ENCODE data around the gene MUC5B.
"Not testable (repeated sequence)": the region's sequence is repeated elsewhere in the genome, so short reads cannot be mapped to it uniquely, and the experiment has no call there.

The MUC5B gene

GRCh38 chr11:1202776-1203504 lies 19.9 kb upstream of the MUC5B start:
- DNase-seq: peak; percentile 51 to 66

- DNase-seq: no peak
These were observed 19.2 kb upstream of the MUC5B start for GRCh38 chr11:1203505-1204271.

- DNase-seq: no peak
These were observed 18.3 kb upstream of the MUC5B start for GRCh38 chr11:1204381-1205101.

GRCh38 chr11:1205121-1205986 lies 17.5 kb upstream of the MUC5B start:
- DNase-seq: no peak

GRCh38 chr11:1205987-1206331 lies 16.9 kb upstream of the MUC5B start:
- no peak for DNase-seq

- DNase-seq: no peak
These were observed 16.2 kb upstream of the MUC5B start for GRCh38 chr11:1206391-1207271.

- no peak for DNase-seq
These were observed 15.3 kb upstream of the MUC5B start for GRCh38 chr11:1207401-1208143.

GRCh38 chr11:1208144-1208393 lies 14.8 kb upstream of the MUC5B start:
- no peak for DNase-seq

GRCh38 chr11:1208394-1209261 lies 14.2 kb upstream of the MUC5B start:
- no peak for DNase-seq

GRCh38 chr11:1209371-1210057 lies 13.4 kb upstream of the MUC5B start:
- DNase-seq: no peak

GRCh38 chr11:1211838-1212237 lies 11.0 kb upstream of the MUC5B start:
- DNase-seq: no peak

GRCh38 chr11:1215826-1216225 lies 7.0 kb upstream of the MUC5B start:
- DNase-seq: not testable (repeated sequence)

- no peak for DNase-seq
These were observed 5.7 kb upstream of the MUC5B start for GRCh38 chr11:1217151-1217550.

- no peak for DNase-seq
These were observed 4.5 kb upstream of the MUC5B start for GRCh38 chr11:1218256-1218787.

GRCh38 chr11:1218788-1219445 lies 3.9 kb upstream of the MUC5B start:
- no peak for DNase-seq

GRCh38 chr11:1219446-1219833 lies 3.4 kb upstream of the MUC5B start:
- no peak for DNase-seq

GRCh38 chr11:1219834-1220815 lies 2.7 kb upstream of the MUC5B start:
- no peak for DNase-seq
